ENCODE data around the gene SYNPR. TPM values are rescaled to one million over a fixed set of nuclear protein-coding genes. Genes with fewer than 3 reads are reported as not detected.

SYNPR gene
- polyA plus RNA-seq, 3 donors = not detected

DNA sequence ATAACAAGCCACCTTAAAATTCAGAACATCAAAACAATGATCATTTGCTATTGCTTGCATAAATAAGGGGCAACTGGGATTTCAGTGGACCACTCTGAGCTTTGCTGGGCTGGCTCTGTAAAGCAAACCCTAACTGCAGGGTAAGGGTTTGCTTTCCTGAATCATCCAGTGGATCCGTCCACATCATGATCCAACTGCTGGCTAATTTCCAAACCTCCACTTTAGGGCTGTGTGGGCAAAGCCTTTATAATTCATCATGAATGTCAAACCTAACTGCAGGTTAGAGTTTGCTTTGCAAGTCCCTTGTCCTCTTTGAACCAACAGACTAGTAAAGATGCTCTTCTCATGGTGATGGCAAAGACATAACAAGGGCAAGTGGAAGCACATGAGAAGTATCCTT lies 76.1 kb downstream of the SYNPR start:
- Histone ChIP-seq H3K4me1 (ENCODE audit: control insufficient read depth in 1 of 2, insufficient read depth in 2 of 2, low read length in 2 of 2) (no peaks in the 10 kb centered on the region), H3K4me2 (replicated peaks; ENCODE audit: extremely low read depth, low read length, poor library complexity, severe bottlenecking) (no peak overlapping the region), H3K27ac (ENCODE audit: low read depth in 1 of 2, low read length in 2 of 2) (no peak overlapping the region), H2AFZ (ENCODE audit: insufficient read depth, low read depth, low read length, poor library complexity, severe bottlenecking) (no peak overlapping the region), H3K27me3 (ENCODE audit: control insufficient read depth in 2 of 2, insufficient read depth in 2 of 2, low read length in 2 of 2) (no peaks in the 10 kb centered on the region), H3K9me3 (replicated peaks in 1 of 2; ENCODE audit: control insufficient read depth in 1 of 2, insufficient read depth in 1 of 2, low read length in 2 of 2) (no peaks in the 10 kb centered on the region), H4K20me1 (ENCODE audit: insufficient read depth, low read length) (no peaks in the 10 kb centered on the region), H3K9ac (ENCODE audit: insufficient read depth, low read length, poor library complexity, severe bottlenecking) (no peak overlapping the region), H3K36me3 (replicated peaks in 1 of 2; ENCODE audit: control insufficient read depth in 1 of 2, insufficient read depth in 2 of 2, low read length in 2 of 2) (no peaks in the 10 kb centered on the region), H3K4me3 (replicated peaks in 1 of 3; ENCODE audit: low read depth in 2 of 3, low read length in 3 of 3) (no peak overlapping the region), H3K79me2 (ENCODE audit: insufficient read depth, low read length) (no peaks in the 10 kb centered on the region)
- no peak for TF ChIP-seq CTCF (IDR thresholded peaks at IDR 0.05)
- no peaks in the 10 kb centered on the region for H3K36me3 Mint-ChIP-seq
- H3K9me3 Mint-ChIP-seq = no peaks in the 10 kb centered on the region
- H3K27ac Mint-ChIP-seq = no peak overlapping the region
- no peak for DNase-seq
- intact Hi-C loops (cut with micrococcal nuclease) = loop anchor here in 1 of 2 donors (5.0 kb wide), 1 partner anchor 463 kb away; the partner anchor contains the start of gene C3orf49
- no peak overlapping the region for H3K4me3 Mint-ChIP-seq
- peaks cover 2 to 13% (median 3%) of the 10 kb centered on the region in 3 donors for H3K27me3 Mint-ChIP-seq (ENCODE audit: low read depth in 3 of 3)
- WGBS (ENCODE audit: insufficient coverage) = no CpG with 5 or more reads among the region's 1 CpG
- H3K4me1 Mint-ChIP-seq = no peaks in the 10 kb centered on the region

- 83% methylated on average over 1 of the region's 2 CpGs for WGBS (ENCODE audit: insufficient coverage)
- H4K20me1 ChIP-seq (ENCODE audit: insufficient read depth, low read length) = no peaks in the 10 kb centered on the region
- H3K9me3 Mint-ChIP-seq = no peaks in the 10 kb centered on the region
- no peaks in the 10 kb centered on the region for H3K27me3 ChIP-seq (ENCODE audit: control insufficient read depth in 2 of 2, insufficient read depth in 2 of 2, low read length in 2 of 2)
- no peak overlapping the region for H3K4me3 Mint-ChIP-seq
- no peaks in the 10 kb centered on the region for H3K9me3 ChIP-seq (replicated peaks in 1 of 2; ENCODE audit: control insufficient read depth in 1 of 2, insufficient read depth in 1 of 2, low read length in 2 of 2)
- no peak overlapping the region for H3K4me3 ChIP-seq (replicated peaks in 1 of 3; ENCODE audit: low read depth in 2 of 3, low read length in 3 of 3)
- no peaks in the 10 kb centered on the region for H3K36me3 Mint-ChIP-seq
- H3K27ac ChIP-seq (ENCODE audit: low read depth in 1 of 2, low read length in 2 of 2) = no peak overlapping the region
- no peaks in the 10 kb centered on the region for H3K36me3 ChIP-seq (replicated peaks in 1 of 2; ENCODE audit: control insufficient read depth in 1 of 2, insufficient read depth in 2 of 2, low read length in 2 of 2)
- H3K27me3 Mint-ChIP-seq (ENCODE audit: low read depth in 3 of 3) = peaks cover 1 to 13% (median 3%) of the 10 kb centered on the region in 3 donors
- intact Hi-C loops (cut with micrococcal nuclease) = no loop called here
- H3K9ac ChIP-seq (ENCODE audit: insufficient read depth, low read length, poor library complexity, severe bottlenecking) = no peak overlapping the region
- no peak for DNase-seq
- H3K79me2 ChIP-seq (ENCODE audit: insufficient read depth, low read length) = no peaks in the 10 kb centered on the region
- no peak for TF ChIP-seq CTCF (IDR thresholded peaks at IDR 0.05)
- no peak overlapping the region for H3K27ac Mint-ChIP-seq
- no peak overlapping the region for H2AFZ ChIP-seq (ENCODE audit: insufficient read depth, low read depth, low read length, poor library complexity, severe bottlenecking)
- no peaks in the 10 kb centered on the region for H3K4me1 ChIP-seq (ENCODE audit: control insufficient read depth in 1 of 2, insufficient read depth in 2 of 2, low read length in 2 of 2)
- no peak overlapping the region for H3K4me2 ChIP-seq (replicated peaks; ENCODE audit: extremely low read depth, low read length, poor library complexity, severe bottlenecking)
- no peaks in the 10 kb centered on the region for H3K4me1 Mint-ChIP-seq
Observed at GRCh38 chr3:63355809-63356208, 77.7 kb downstream of the SYNPR start.
